HepG2 (cell line): ENCODE results near the gene ZNF813. TPM values are rescaled to one million over a fixed set of nuclear protein-coding genes. Genes with fewer than 3 reads are reported as not detected.

Experiments
- HNF1B ChIP-seq: sonication (generic); formaldehyde crosslinking; IDR thresholded peaks from 2 replicates; pipeline ENCODE4 v1.5.1; 2020; ENCODE audit warnings: mild to moderate bottlenecking, moderate library complexity, missing genetic modification reagents
- KLF15 ChIP-seq: sonication (generic); formaldehyde crosslinking; IDR thresholded peaks from 2 replicates; pipeline ENCODE4 v1.8.1; 2023; ENCODE audit warnings: borderline replicate concordance, mild to moderate bottlenecking, inconsistent platforms, missing genetic modification reagents, mixed read lengths
- MED13 ChIP-seq: sonication (generic); formaldehyde crosslinking; IDR thresholded peaks from 2 replicates; pipeline ENCODE4 v1.5.0; 2020; ENCODE audit warnings: missing genetic modification reagents
- MNT ChIP-seq: fragments of 450-650 bp; IDR thresholded peaks from 2 replicates; pipeline ENCODE4 v1.6.1; 2016
- NR3C1 ChIP-seq: sonication (generic); formaldehyde crosslinking; IDR thresholded peaks from 2 replicates; pipeline ENCODE4 v1.4.0; 2020; ENCODE audit warnings: missing genetic modification reagents
- TOE1 ChIP-seq: sonication (generic); formaldehyde crosslinking; IDR thresholded peaks from 2 replicates; pipeline ENCODE4 v1.4.0; 2020; ENCODE audit warnings: mild to moderate bottlenecking, missing genetic modification reagents
- TP53 ChIP-seq: sonication (generic); formaldehyde crosslinking; conservative IDR thresholded peaks from 2 replicates; pipeline ENCODE4 v1.4.0; 2020; ENCODE audit warnings: missing genetic modification reagents
- ZBTB33 ChIP-seq: sonication (generic); formaldehyde crosslinking; IDR thresholded peaks from 2 replicates; pipeline ENCODE4 v1.4.0; 2020; ENCODE audit warnings: missing genetic modification reagents
- ZBTB38 ChIP-seq: sonication (generic); formaldehyde crosslinking; IDR thresholded peaks from 2 replicates; pipeline ENCODE4 v1.5.1; 2020; ENCODE audit warnings: mild to moderate bottlenecking, missing genetic modification reagents
- ZBTB40 ChIP-seq, 2 experiments: fragments of 450-650 bp in 1 of 2; sonication (generic) in 1 of 2; formaldehyde crosslinking in 1 of 2; IDR thresholded peaks; 2 replicates each; pipeline versions ENCODE4 v1.6.1 to v1.8.0; 2016 to 2022; ENCODE audit warnings: antibody characterized with exemption in 1 of 2, mild to moderate bottlenecking in 1 of 2, missing genetic modification reagents in 1 of 2
- ZNF10 ChIP-seq: sonication (generic); formaldehyde crosslinking; IDR thresholded peaks from 2 replicates; pipeline ENCODE4 v1.4.0; 2020; ENCODE audit warnings: mild to moderate bottlenecking, low read depth, missing genetic modification reagents, borderline replicate concordance
- ZNF121 ChIP-seq: sonication (generic); formaldehyde crosslinking; IDR thresholded peaks from 2 replicates; pipeline ENCODE4 v1.5.0; 2020; ENCODE audit warnings: mild to moderate bottlenecking, missing genetic modification reagents
- ZNF136 ChIP-seq: sonication (generic); formaldehyde crosslinking; IDR thresholded peaks from 2 replicates; pipeline ENCODE4 v1.8.1; 2022; ENCODE audit warnings: low read depth, mild to moderate bottlenecking, moderate library complexity, missing genetic modification reagents
- ZNF644 ChIP-seq: IDR thresholded peaks from 2 replicates; pipeline ENCODE4 v1.6.1; 2016; ENCODE audit warnings: low read depth
- polyA plus RNA-seq, 8 experiments: library from polyadenylated mRNA; depleted of rRNA in 3 of 8; stranded (reverse) in 7 of 8; unstranded in 1 of 8; fragments of >200 nt; fragmentation: Illumina TruSeq in 4 of 8; extraction: Trizol in 4 of 8; gene quantifications; 2 replicates each; pipeline versions ENCODE4 v1.2.1 to v1.2.3, GENCODE V29; 2011 to 2016; ENCODE audit warnings: low read depth in 4 of 8, missing spikeins in 1 of 8, mixed read lengths in 1 of 8; ENCODE audit not compliant: insufficient read depth in 1 of 8
- total RNA-seq, 5 experiments: library from RNA; depleted of rRNA; stranded (reverse); fragments of >200 nt; fragmentation: Illumina TruSeq; extraction: Trizol; gene quantifications; 2 replicates each; pipeline ENCODE4 v1.2.3, GENCODE V29; 2016; ENCODE audit warnings: low read depth in 1 of 5

Gene ZNF813
- total and polyA plus RNA-seq, 2 of the 13 experiments (the other 11 are each of a cell fraction or from before 2014, with no cell fraction given), result 2.1 to 8.9 TPM

DNA sequence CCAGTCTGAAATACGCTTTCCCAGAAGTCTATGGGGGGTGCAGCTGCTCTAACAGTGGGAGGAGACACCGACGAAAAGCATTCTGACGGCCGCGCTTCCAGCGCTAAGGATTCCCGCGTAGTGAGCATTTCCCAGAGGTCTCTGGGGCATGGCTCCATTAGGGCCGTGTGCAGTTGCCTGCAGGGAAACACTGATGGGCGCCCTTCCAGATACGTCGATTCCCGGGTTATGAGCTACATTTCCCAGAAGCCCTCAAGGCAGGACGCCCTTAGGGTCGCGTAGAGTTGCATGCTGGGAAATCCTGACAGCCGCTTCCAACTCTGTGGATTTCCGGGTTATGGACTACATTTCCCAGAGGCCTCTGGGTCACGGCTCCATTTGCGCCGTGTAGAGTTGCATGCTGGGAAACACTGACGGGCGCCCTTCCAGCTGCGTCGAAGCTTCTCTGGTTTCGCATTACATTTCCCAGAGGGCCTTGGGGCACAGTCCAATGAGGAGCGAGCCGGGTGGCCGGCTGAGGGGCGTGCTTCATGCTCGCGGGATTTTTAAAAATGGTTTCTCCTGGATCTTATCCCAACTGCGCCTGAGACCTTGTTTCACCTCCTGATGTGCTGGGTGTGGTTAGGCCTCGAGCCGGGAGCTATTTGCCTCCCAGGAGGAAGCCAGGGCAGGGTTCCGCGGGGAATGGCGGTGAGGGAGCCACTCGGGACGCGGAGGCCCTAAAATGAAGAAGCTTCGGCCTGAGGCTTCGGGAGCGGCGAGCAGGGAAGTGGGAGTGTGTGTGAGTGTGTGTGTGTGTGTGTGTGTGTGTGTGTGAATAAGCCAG, 53.2 kb downstream of the ZNF813 start (continued):
- TF ChIP-seq ZBTB40 (IDR thresholded peaks at IDR 0.05) (no peak), ZBTB40 (CRISPR knock-in tag; IDR thresholded peaks at IDR 0.05) (no peak; the same call in 1 of the 2 replicates), TP53 (CRISPR knock-in tag) (no peak), ZBTB38 (CRISPR knock-in tag) (peak; percentile 80), MED13 (CRISPR knock-in tag) (no peak), ZNF10 (CRISPR knock-in tag) (no peak), NR3C1 (CRISPR knock-in tag) (no peak), MNT (0 out of 2 replicates have a peak, but pooled peaks have one; percentile 9), ZNF136 (CRISPR knock-in tag) (no peak), KLF15 (no peak), ZNF644 (CRISPR knock-in tag) (no peak), HNF1B (0 out of 2 replicates have a peak, but pooled peaks have one; percentile 26), ZNF121 (CRISPR knock-in tag) (no peak), ZBTB33 (peak; percentile 96), TOE1 (no peak)
